DND-41 (cell line): ENCODE data around the gene POFUT1.

Experiments
- CTCF ChIP-seq: IDR thresholded peaks from 2 replicates; pipeline ENCODE4 v1.5.1; 2012; ENCODE audit warnings: borderline replicate concordance, low read length, moderate library complexity, mild to moderate bottlenecking; ENCODE audit not compliant: poor library complexity, severe bottlenecking; ENCODE audit errors: extremely low read depth
- EZH2 ChIP-seq: IDR thresholded peaks from 3 replicates; pipeline ENCODE4 v1.6.1; 2012; ENCODE audit warnings: borderline replicate concordance, low read depth, mild to moderate bottlenecking, moderate library complexity, low read length, inconsistent platforms; ENCODE audit not compliant: severe bottlenecking

- TF ChIP-seq CTCF (no peak), EZH2 (no peak)
These were observed 687 bp upstream of the POFUT1 start for GRCh38 chr20:32206760-32207625.
